ENCODE measurements around the gene TUBA4A.
"Not testable (repeated sequence)": the region's sequence is repeated elsewhere in the genome, so short reads cannot be mapped to it uniquely, and the experiment has no call there.

Gene TUBA4A

DNA sequence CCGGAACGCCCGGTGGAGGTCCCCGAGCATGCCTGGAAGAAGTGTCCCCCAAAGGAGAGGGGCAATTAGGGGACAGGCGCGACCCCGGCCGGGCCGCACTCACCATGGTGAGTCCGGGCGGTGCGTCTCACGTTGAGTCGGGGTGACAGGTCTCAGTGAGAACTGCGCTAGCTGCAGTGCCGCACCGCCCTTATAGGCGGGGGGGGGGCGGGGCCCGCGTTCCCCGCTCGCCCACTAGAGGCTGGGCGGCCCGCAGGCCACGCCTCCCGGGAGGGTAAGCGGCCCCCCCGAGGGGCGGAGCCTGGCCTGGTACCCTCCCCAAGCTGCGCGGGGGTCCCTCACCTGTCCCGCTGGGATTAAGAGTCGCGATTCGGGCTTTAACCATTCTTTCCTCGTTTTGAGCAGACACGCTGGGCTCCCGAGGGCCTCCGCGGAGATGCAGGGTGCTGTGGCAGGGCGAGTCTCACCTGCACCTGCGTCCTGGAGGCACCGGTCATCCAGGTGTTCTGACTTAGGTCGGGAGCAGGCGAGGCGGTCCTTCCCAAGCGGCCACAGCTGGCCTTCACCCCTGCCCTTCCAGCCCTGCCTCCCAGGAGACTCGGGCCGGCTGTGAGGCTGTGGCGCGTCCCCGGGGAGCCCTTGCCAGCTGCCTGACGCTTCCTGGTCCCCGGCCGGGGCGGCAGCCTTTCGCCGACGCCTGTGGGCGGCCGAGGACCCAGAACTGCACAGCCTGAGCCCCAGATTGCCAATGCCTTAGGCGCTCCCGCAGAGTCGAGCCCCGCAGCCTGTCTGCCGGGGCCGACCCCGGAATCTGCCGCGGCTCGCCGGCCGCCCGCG, at the start of gene TUBA4A:
Gene TUBA4A, minus strand, starts transcription at position 166 of the 837 bp plus-strand sequence. Its CDS starts 60 bp downstream, at position 106.
- DNase-seq (ENCODE audit: low spot score) = peak; percentile 97

DNA sequence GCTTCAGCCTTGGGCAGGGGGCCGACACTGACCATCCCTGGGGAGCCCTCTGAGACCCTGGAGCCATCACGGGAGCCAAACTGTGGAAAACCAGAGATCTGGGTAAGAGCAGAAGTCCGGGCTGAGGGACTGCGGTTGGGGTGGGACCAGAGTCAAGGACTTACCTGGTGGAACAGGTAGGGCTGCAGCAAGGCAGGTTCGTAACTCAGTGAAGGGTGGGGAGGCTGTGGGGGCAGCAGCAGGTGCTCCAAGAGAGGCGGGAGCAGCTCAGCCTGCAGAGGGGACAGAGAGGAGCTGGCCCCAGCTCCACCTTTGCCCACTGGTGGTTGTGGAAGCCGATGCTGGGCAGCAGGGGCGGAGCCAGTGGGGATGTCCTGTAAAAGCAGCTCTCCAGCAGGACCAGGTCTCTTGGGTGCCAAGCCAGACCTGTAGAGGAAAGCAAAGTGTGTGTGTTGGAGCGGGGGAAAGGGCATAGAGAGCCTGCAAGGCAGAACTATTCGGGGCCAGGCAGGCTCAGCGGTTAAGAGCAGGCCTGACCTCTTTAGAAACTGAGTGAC, 48.8 kb upstream of the TUBA4A start:
- no peak for DNase-seq (ENCODE audit: low spot score)

DNA sequence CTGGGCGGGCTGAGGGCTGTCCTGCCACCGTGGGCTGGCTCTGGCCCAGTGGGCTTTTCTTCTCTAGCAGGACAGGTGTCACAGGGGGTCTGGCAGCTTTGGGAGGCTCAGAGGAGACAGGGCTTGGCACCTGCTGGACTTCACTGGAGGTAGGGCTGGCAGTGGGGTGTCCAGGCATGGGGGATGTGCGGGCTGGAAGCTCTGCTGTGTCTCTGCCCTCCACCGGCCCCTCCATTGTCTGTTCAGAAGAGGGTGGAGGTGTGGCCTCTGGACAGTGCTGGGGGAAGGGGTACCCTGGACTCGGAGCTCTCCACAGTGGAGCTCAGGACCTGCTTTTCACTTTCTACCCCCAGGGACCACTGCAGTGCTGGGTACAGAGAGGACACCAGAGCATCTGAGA, 46.3 kb upstream of the TUBA4A start:
- no peak for DNase-seq (ENCODE audit: low spot score)

DNA sequence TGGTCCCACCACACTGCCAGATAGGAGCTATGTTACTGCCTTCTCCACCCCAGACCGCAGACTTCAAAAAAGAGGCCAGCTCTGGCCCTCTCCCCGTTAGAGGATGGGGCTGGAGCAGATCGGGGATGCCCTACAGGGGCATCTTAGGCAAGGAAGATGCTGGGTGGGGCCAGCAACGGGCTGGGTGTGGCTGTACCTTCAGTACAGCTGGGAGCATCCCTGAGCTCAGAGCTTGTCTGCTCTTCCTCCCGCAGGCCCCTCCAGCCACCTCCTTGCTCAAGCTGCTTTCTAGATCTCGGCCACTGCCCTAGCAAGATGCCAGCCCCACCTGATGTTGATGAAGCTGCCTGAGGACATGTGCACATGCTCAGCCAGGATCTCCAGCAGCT, 45.6 kb upstream of the TUBA4A start:
- no peak for DNase-seq (ENCODE audit: low spot score)

DNA sequence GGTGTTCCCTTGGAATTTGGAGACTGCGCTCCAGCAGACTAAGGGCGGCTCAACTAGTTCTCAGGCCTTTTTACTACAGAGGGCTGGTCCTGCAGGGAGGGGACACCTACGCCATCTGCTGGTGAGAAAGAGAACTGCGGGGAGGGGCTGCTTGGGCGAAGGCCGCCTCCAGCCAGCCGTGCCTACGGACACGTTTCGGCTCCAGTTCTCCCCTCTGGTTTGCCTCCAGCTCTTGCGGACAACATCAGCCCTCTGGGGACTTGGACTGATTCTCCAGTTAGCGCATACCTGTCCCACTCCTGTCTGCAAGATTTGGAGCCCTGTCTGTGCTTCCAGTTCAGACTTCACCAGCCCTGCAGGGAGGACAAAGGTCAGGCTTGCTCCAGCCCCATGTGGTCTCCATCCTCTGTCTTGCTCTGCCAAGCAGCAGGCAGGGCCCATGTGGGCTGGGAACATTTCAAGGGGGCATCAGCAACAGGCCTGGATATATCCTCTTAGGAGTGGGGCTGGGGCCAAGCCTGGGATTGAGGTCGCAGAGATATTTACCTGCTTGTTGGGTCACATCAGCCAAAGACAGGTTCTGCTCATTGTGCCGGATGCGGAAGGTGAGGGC, 45.1 kb upstream of the TUBA4A start:
- DNase-seq (ENCODE audit: low spot score) = peak; percentile 91

DNA sequence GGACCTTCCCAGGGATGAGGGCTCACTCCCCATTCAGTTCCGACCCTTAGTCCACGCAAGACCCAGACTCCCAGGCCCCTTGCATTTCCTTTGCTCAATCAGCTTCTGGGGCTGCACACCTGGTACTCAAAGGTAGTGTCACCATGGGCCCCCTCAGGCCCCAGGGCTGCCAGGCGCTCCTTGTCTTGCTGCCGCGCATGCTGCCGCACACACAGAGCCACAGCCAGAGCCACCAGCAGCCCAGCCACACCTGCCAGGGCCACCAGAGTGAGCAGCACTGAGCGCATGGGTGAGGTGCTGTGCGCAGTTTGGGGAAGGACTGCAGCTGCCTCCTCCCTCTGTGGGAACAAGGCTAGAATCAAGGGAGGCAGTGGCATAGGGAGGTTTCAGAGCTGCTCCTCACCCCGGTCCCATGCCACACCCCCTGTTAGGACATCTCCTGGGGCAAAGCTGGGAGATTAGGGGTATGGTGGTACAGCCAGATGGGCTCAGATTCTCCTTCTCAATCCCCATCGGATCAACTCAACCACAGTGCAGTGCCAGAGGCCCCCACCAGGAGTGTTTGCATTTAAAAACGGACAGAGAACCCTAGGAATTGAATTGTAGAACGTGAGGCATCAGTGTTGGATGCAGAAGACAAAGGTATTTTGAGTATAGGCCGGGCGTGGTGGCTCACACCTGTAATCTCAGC, 44.2 kb upstream of the TUBA4A start:
- no peak for DNase-seq (ENCODE audit: low spot score)

DNA sequence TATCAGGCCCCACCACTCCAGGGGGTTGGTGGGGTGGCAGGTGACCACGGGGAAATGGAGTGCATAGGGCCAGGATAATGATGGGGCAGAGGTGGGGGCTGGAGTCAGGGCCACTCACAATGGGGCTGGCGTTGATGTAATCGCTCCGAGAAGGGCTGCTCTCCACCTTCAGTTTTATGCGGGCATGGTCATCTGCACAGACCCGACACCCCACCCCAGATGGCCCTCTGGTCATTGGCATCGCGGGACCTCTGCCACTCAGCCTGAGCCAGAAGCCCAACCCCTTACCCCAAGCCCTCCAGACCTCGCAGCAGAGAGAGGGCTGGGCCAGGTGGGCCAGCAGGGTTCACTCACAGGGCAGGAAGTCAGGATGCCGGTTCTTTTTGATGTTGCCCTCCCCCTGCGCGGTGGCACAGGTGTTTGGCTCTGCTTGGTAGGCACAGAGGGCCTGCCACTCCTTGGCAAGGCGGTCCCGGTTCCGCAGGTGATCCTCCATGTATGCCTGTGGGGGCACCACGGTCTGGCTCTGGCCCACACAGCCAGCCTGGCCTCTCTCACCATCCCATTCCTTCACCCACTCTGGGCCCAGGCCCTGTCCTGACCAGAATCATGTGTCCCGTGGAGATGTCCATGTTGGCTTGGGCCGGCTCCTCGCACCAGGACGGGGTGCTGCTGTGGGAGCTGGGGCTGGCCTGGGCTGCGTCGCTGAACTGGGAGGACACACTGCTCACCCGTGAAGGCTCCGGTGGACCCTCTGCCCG, 43.1 kb upstream of the TUBA4A start:
- no peak for DNase-seq (ENCODE audit: low spot score)

DNA sequence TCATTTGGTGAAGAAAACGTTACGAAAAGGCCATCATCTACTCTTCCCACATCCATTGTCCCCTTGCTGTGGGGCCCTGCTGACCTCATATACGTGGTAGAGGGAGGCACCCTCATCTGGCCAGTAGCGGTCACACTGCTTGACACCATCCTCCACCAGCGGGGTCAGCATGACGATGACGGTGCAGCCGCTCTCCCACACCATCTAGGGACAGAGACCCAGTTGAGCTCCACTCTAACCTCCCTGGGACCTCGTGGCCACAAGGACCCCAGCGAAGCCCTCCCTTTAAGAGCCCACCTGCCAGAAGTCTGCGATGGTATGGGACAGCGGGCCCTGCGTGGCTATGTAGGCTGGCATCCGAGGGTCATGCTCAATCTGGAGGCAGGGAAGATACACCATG, 42.4 kb upstream of the TUBA4A start:
- no peak for DNase-seq (ENCODE audit: low spot score)

DNA sequence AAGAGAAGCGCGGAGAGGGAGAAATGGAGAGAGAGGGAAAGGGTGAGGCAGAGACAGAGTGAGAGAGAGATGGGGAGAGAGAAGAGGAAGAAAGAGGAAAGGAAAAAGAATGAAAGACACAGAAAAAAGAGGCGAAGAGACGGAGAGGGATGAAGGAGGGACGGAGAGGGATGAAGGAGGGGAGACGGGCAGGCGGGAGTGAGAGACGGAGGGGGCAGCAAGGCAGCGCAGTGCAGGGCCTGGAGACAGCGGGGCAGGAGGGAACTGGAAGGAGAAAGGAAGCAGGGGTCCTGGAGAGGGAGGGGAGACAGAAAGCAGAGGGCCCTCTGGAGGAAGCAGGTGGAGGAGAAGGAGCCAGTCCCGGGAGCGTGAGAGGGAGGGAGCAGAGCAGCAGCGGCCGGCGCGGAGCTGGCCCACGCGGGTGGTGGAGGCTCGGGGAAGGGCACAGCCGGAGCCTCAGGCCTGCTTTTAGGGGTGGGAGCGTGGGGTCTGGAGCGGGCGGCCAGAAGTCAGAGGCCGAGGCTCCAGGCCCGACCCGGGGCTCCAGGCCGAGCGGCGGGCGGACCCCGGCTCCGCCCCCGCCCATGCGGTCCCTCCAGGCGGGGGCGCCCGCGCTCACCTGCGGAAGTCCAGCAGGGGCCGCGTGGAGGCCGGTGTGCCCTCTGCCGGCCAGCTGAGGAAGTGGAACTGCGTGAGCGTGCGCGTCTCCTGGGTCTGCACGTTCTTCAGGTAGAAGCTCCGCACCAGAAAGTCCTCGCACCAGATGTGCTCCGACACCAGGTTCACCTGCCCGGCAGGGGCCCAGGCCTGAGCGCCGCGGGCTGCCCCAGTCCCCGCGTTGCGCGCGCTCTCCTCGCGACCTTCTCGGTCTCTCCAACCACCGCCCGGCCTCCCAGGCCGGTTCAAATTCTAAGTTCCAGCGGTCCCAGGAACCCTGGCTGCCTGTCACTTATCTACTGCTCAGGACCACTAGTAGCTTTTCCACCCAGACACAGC, 40.9 kb upstream of the TUBA4A start:
- DNase-seq (ENCODE audit: low spot score) = peak; percentile 96

DNA sequence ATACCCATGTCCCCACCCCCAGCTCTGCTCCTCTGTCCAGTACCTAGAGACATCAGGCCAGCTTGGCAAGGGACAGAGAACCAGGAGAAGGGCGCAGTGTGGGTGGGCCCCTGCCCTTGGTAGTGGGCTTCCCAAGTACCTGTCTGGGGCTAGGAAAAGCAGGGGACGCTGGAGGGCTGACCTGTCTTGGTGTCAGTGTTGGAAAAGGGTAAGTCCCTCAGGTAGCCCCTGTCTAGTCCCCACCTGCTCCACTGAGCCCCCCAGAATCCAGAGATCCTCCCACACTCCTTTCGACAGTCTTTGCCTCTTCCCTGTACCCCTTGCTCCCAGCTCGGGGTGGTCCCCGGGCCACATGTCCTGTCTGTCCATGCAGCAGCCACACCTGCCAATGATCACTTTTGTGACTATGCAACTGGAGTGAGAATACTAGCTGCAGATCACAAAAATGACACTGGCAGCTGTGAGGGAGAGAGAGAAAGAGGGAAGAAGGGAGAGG, 40.1 kb upstream of the TUBA4A start:
- no peak for DNase-seq (ENCODE audit: low spot score)

DNA sequence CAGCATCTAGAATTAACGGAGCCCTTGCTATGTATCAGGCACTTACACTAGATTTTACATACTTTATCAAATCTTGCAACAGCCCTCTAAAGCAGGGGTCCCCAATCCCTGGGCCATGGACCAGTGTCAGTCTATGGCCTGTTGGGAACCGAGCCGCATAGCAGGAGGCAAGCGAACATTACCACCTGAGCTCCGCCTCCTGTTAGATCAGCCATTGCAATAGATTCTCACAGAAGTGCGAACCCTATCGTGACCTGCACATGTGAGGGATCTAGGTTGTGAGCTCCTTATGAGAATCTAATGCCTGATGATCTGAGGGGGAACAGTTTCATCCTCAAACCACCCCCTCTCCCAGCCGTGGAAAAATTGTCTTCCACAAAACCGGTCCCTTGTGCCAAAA, 38.9 kb upstream of the TUBA4A start:
- DNase-seq (ENCODE audit: low spot score) = no peak

DNA sequence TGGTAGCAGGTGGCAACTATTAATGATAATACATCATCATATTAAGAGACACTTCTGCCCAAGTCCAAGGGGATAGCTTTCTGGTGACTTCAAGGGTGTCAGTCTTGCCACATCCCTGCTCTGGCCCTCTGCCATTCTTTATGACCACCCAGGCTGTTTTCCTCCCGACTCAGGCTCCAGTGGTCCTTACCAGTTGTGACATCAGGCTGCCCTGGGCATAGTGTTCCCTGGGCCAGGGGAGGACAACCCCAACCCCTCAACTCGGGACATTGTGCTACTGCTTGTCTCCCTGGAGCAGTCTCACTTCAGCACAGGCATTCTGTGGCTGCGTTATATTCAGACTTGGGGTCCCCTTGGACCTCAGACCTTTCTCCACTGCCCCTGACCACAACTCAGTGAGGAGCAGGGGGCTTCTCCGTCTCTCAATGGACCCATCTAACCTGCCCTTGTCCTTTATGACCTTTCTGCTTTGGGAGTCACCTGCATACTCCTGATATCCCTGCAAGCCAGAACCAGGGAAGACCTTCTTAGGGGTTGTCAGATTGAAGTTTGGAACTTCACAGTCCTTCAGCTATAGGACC, 38.3 kb upstream of the TUBA4A start:
- no peak for DNase-seq (ENCODE audit: low spot score)

DNA sequence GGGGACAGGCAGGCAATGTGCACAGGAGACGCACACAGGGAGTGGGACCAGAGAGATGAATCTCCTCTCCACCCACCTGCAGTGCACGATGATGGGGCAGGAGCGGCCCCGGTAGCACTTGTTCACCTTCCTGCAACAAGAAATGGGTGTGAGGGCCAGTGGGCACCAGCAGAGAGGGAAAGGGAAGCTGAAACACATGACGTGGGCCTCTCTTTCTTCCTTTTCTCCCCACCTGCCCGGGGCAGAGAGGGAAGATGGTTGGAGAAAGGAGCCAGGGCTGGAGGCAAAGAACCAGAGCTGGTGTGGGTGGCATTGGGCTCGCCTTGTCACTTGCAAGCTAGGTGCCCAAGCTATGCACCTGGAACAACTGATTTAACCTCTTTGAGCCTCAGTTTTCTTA, 37.7 kb upstream of the TUBA4A start:
- DNase-seq (ENCODE audit: low spot score) = no peak

DNA sequence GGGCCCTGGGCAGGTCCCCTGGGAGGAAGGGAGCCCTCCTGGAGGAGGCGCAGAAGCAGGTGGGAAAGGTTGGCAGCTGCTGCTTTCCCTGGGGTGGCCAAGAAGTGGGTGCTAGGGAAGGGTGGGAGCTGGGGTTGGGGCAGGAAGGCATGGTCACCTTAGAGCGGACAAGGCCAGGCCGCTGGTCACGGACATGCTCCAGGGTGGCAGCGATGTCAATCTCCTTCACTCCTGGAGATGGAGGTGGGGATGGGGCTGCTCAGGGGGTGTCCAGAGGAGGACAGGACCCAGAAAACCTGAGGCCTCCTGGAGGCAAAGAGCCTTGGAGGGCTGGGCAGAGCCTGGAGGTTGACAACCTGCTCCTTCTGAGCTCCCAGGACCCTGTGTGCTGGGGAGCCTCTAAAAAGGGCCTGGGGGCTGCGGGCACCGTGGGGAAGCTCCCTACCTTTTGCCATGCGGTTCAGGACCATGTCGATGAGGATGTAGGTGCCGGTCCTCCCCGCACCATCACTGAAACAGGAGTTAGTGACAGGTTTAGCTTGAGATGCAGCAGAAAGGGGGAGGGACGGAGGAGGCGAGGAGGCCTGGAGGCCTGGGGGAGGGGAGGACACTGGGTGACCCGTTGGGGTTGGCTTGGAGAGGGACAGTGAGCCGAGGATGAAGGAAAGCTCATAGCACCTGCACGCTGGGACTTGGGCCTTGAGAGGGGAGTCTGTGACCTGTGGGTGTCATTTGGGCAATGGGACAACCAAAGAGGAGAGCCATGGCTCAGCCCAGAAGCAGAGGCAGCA, 36.9 kb upstream of the TUBA4A start:
- DNase-seq (ENCODE audit: low spot score) = no peak

DNA sequence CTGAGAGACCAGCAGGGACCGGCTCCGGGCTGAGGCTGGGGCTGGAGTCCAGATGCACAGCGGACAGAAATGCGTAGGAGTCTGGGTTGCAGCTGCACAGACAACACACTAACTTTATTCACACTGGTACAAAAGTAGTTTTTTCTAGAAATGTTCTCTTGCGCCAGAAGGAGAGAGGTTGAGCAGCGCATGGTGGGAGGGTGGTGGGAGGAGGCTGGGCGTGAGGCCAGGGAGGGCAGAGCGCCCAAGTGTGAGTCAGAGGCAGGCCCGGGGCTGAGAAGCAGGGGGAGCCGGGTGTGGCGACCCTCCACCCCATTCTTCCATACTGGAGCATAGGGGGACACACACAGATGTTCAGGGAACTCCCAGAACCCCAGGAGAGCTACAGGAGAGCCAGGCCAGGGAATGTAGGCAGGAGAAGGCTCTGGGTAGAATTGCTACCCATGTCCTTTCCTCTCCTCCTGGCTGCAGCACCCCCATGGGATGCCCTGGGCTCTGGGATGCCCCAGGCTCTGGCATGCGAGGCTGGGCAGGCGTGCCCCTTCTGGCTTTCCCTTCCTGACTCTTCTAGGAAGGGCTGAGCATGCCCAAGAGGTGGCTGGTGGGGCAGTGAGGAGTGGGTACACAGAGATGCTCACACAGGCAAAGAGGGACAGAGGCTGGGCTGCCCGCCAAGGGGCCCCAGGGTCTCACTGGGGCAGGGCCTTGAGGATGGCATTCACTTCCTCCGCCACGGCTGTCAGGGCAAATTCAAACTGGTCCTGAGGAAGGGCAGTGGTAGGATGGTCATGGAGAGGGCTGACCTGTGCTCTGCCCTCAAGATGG, 36.0 kb upstream of the TUBA4A start:
- DNase-seq (ENCODE audit: low spot score) = no peak

DNA sequence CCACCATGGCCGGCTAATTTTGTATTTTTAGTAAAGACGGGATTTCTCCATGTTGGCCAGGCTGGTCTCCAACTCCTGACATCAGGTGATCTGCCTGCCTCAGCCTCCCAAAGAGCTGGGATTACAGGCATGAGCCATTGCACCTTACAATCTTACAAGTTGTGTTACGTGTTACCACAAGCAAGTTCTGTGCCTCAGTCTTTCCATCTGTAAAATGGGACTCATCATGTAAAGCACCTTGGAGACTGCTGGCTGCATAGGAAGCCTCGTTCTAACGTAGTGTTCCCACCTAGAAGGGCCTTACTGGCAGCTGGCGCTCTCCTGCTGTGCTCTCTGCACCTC, 35.4 kb upstream of the TUBA4A start:
- DNase-seq (ENCODE audit: low spot score) = no peak

DNA sequence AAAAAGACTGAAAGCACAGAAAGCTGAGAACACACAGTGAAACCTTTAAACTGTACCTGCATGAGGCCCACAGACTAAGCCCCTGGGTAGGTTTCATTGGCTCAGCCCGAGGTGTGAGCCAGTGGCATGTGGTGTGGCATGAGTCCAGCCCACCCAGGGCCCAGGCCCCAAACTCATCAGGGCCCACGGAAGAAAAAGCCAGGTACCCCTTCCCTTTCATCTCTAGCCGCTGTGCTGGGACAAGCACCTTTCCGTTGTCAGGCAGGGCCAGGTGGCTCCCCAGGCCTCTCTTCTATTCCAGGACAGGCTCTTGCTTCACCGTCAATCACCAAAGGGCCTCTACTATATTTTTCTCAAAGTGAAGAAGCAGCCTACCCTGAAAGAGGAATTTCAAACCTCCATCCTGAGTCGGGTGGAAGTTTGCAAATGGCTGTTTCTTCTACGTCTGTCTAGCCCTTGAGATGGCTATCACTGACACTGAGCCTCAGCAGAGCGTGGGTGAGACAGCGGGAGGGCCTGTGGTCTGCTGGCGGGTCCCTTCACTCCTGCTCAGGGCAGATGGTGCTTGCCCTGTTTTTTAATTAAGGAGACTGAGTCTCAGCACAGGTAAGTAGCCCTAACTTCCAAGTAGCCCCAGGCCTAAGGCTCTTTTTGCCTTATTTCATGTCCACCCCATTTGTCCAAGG, 34.0 kb upstream of the TUBA4A start:
- no peak for DNase-seq (ENCODE audit: low spot score)

DNA sequence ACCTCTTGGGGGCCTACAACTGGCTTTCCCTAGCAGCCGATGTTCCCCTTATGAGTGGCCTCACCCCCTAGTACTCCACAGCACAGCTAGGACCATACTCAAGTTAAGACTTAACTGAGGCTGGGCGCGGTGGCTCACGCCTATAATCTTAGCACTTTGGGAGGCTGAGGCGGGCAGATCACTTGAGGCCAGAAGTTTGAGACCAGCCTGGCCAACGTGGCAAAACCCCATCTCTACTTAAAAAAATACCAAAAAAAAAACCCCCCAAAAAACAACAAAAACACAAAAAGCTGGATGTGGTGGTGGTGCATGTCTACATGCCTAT, 33.4 kb upstream of the TUBA4A start:
- not testable (repeated sequence) for DNase-seq (ENCODE audit: low spot score)

Measured in germinal center (tissue), 1 donor.